ENCODE results near the gene SPANXD. TPM values are rescaled to one million over a fixed set of nuclear protein-coding genes. Genes with fewer than 3 reads are reported as not detected.

SPANXD gene
- total RNA-seq, 1 donor from 2014 or later = not detected

- no peak overlapping the region for H3K27ac Mint-ChIP-seq (ENCODE audit: unreplicated experiment)
- H3K27me3 Mint-ChIP-seq (ENCODE audit: unreplicated experiment) = no peaks in the 10 kb centered on the region
- DNase-seq = no peak
- no peaks in the 10 kb centered on the region for H3K36me3 Mint-ChIP-seq (ENCODE audit: unreplicated experiment)
- no peak overlapping the region for H3K4me3 Mint-ChIP-seq (ENCODE audit: unreplicated experiment)
- peaks cover 2% of the 10 kb centered on the region for H3K4me1 Mint-ChIP-seq (ENCODE audit: low read depth, unreplicated experiment)
- no peaks in the 10 kb centered on the region for H3K9me3 Mint-ChIP-seq (ENCODE audit: unreplicated experiment)
- TF ChIP-seq, protein P1, sequence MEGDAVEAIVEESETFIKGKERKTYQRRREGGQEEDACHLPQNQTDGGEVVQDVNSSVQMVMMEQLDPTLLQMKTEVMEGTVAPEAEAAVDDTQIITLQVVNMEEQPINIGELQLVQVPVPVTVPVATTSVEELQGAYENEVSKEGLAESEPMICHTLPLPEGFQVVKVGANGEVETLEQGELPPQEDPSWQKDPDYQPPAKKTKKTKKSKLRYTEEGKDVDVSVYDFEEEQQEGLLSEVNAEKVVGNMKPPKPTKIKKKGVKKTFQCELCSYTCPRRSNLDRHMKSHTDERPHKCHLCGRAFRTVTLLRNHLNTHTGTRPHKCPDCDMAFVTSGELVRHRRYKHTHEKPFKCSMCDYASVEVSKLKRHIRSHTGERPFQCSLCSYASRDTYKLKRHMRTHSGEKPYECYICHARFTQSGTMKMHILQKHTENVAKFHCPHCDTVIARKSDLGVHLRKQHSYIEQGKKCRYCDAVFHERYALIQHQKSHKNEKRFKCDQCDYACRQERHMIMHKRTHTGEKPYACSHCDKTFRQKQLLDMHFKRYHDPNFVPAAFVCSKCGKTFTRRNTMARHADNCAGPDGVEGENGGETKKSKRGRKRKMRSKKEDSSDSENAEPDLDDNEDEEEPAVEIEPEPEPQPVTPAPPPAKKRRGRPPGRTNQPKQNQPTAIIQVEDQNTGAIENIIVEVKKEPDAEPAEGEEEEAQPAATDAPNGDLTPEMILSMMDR (IDR thresholded peaks at IDR 0.05; ENCODE audit: partially characterized antibody, unreplicated experiment) = no peak
Measured at GRCh38 chrX:141724186-141724585, 25.6 kb upstream of the SPANXD start.

GRCh38 chrX:141714680-141715079 is 16.1 kb upstream of the SPANXD start:
- TF ChIP-seq, protein P1 (IDR thresholded peaks at IDR 0.05; ENCODE audit: partially characterized antibody, unreplicated experiment) = no peak
- no peaks in the 10 kb centered on the region for H3K4me1 Mint-ChIP-seq (ENCODE audit: low read depth, unreplicated experiment)
- H3K27ac Mint-ChIP-seq (ENCODE audit: unreplicated experiment) = no peak overlapping the region
- no peaks in the 10 kb centered on the region for H3K36me3 Mint-ChIP-seq (ENCODE audit: unreplicated experiment)
- DNase-seq = no peak
- H3K4me3 Mint-ChIP-seq (ENCODE audit: unreplicated experiment) = no peak overlapping the region
- H3K27me3 Mint-ChIP-seq (ENCODE audit: unreplicated experiment) = no peaks in the 10 kb centered on the region
- H3K9me3 Mint-ChIP-seq (ENCODE audit: unreplicated experiment) = no peaks in the 10 kb centered on the region

DNA sequence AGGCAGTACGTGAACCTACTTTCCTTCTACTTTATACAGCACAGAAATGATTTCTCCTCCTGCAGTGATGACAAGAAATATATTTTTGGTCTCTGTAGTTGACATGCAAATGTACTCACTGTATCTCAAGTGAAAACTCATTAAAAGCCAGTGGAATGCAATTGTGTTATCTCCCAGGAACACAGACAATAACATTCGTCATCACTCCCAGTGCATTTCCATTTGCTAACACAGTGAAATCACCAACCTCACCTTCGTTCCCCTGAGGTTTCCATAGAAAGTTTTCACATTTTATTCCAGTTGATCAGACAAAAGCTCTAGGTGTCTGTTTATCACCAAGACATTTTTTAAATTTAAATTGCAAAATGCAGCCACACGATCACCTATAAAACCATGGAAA is 2.5 kb upstream of the SPANXD start:
- Mint-ChIP-seq H3K4me1 (ENCODE audit: low read depth, unreplicated experiment) (no peaks in the 10 kb centered on the region), H3K9me3 (ENCODE audit: unreplicated experiment) (no peaks in the 10 kb centered on the region), H3K27ac (ENCODE audit: unreplicated experiment) (no peak overlapping the region), H3K36me3 (ENCODE audit: unreplicated experiment) (no peaks in the 10 kb centered on the region), H3K4me3 (ENCODE audit: unreplicated experiment) (no peak overlapping the region), H3K27me3 (ENCODE audit: unreplicated experiment) (no peaks in the 10 kb centered on the region)
- DNase-seq = no peak
- TF ChIP-seq, protein P1 (IDR thresholded peaks at IDR 0.05; ENCODE audit: partially characterized antibody, unreplicated experiment) = no peak

GRCh38 chrX:141673946-141674345 is 24.6 kb downstream of the SPANXD start:
- Mint-ChIP-seq H3K27me3 (ENCODE audit: unreplicated experiment) (no peaks in the 10 kb centered on the region), H3K27ac (ENCODE audit: unreplicated experiment) (no peak overlapping the region), H3K4me1 (ENCODE audit: low read depth, unreplicated experiment) (no peaks in the 10 kb centered on the region), H3K4me3 (ENCODE audit: unreplicated experiment) (no peak overlapping the region), H3K36me3 (ENCODE audit: unreplicated experiment) (no peaks in the 10 kb centered on the region), H3K9me3 (ENCODE audit: unreplicated experiment) (no peaks in the 10 kb centered on the region)
- no peak for DNase-seq
- TF ChIP-seq, protein P1 (IDR thresholded peaks at IDR 0.05; ENCODE audit: partially characterized antibody, unreplicated experiment) = no peak

- Mint-ChIP-seq H3K27me3 (ENCODE audit: unreplicated experiment) (no peaks in the 10 kb centered on the region), H3K4me1 (ENCODE audit: low read depth, unreplicated experiment) (no peaks in the 10 kb centered on the region), H3K4me3 (ENCODE audit: unreplicated experiment) (no peak overlapping the region), H3K36me3 (ENCODE audit: unreplicated experiment) (no peaks in the 10 kb centered on the region), H3K27ac (ENCODE audit: unreplicated experiment) (no peak overlapping the region), H3K9me3 (ENCODE audit: unreplicated experiment) (no peaks in the 10 kb centered on the region)
- TF ChIP-seq, protein P1 (IDR thresholded peaks at IDR 0.05; ENCODE audit: partially characterized antibody, unreplicated experiment) = no peak
- DNase-seq = no peak
Measured at GRCh38 chrX:141669689-141670088, 28.9 kb downstream of the SPANXD start.

All from glutamatergic neuron (in vitro differentiated cells).